Activated CD4-positive, alpha-beta T cell treated with anti-CD3 and anti-CD28 coated beads, Interleukin-2, Interleukin-6, amounts not matched to agents 100 ng/mL and 50 ng/mL, durations not matched to agents 16 hours and 8 hours (primary cell): ENCODE measurements around the gene TTC34.

Experiments
- DNase-seq: peaks from one replicate; pipeline ENCODE4 v3.0.0-alpha.2; 2020

The TTC34 gene

DNA sequence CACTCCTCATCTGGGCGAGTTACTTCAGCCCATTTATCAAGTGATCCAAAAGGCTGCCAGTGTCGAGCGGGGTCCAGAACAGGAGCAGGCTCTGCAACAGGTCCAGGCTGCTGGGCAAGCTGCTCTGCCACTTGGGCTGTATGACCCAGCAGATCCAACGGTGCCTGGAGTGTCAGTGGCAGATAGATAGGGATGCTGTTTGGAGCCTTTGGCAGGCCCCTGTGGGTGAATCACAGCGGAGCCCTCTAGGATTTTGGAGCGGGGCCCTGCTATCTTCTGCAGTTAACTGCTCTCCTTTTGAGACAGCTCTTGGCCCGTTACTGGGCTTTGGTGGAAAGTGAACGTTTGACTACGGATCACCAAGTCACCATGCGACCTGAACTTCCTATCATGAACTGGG is 176.2 kb downstream of the TTC34 start:
- no peak for DNase-seq

DNA sequence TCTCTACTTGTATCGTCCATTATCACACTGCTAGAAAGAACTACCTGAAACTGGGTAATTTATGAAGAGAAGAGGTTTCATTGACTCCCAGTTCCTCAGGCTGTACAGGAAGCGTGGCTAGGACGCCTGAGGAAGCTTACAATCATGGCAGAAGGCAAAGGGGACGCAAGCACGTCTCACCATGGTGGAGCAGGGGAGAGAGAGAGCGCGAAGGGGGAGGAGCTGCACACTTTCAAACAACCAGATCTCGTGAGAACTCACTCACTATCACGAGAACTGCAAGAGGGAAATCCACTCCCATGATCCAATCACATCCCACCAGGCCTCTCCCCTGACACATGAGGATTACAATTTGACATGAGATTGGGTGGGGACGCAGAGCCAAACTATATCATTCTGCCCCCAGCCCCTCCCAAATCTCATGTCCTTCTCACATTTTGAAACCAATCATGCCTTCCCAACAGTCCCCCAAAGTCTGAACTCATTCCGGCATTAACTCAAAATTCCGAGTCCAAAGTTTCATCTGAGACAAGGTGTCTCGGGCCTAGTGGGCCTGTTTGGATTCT is 176.7 kb downstream of the TTC34 start:
- no peak for DNase-seq

DNA sequence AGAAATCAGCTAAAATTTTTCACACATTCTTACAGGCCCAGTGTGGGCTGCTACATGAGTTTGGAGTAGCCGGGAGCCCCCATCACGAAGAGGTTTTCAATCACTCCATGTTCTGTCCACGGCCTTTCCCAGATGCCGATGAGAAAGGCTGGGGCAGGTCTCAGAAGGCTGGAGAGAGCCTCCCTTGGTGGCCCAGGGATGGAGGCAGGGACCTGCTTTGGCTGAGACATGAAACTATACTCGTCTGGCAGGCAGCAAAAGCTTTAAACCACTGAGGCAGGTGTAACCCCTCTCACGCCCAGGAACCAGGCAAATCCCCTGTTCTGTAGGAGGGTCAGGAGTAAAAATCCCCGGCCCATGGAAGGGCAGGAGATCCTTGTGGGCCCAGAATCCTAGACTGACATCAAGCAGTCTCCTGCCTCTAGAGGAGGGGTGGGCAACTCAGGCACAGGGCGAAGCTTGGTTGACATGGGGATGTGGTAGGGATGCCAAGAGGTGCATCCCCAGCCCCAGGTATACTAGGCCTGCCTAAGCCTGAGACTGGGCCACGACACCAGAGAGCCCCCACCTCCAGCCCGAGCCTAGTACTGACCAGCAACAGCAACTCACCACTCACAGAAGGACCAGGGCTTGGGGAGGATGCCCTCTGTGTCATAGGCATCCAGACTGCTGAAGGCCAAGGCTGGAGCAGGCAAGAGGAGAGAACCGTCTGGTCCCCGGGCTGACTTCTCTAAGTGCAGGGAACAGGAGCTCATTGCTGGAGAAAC is 177.7 kb downstream of the TTC34 start:
- no peak for DNase-seq

DNA sequence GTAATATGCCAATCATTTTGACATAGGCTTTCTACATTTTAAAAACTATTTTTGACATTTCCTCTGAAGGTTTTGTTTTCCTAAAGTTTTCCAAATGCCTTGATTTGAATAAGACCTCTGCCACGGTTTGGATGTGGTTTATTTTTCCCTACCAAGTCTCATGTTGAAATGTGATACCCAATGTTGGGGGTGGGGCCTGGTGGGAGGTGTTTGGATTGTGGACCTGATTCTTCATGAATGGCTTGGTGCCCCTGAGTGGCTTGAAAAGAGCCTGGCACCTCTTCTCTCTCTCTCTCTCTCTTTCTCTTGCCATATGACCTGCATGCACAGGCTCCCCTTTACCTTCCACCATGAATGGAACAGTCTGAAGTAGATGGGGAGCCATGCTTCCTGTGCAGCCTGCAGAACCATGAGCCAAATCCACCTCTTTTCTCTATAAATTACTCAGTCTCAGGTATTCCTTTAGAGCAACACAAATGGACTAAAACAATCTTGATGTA is 183.5 kb downstream of the TTC34 start:
- DNase-seq = no peak

DNA sequence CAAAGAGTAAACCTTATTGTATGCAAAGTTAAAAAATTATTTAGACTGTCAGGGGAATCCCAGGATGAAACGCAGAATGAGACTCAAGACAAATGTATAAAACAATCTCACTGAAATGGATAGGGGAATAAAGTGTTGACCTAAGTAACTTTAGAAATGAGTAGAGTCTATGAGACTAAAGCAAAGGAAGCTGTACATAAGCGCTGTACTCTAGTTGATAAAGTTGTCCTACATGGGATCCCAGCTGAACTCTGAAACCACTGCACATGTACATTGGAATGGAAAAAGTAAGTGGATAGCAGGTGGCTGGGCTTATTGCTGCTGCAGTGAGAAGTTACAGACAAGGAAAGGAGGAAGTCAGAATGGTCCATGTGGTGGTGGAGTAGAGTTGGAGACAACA is 187.3 kb downstream of the TTC34 start:
- DNase-seq = no peak

DNA sequence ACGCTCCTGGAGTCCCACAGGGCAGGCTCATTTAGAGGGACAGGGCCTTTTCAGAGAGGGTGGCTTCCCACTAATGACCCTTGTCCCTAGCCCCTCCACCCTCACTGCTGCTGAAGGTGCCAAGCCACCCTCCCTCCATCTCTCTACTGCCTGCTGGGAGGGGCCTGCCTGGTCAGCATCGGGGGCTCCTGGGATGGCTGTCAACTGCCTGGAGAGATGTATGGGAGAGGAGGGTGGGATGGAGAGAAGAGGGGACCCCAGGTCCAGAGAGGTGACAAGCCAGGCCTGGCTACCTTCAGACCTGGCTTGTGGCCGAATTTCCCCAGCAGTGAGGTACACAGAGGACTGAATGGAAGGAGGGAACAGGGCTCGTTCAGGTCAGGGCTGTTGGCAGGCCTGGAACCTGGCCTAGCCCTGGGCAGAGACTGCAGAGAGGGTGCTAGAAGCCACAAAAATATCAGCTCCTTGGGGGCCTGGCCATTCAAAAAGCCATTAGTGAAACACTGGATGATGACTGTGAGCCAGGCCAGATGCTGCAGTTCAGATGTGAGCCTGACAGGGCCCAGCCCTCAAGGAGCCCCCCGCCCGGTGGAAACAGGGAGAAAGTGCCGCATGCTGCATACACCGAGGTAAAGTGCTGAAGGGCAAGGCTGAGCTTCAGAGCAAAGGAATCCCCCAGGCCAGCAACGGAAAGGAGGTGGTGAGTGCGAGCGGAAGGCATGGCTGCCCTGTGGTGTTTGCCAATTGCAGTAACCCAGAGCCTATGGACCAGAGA is 188.7 kb downstream of the TTC34 start:
- no peak for DNase-seq

DNA sequence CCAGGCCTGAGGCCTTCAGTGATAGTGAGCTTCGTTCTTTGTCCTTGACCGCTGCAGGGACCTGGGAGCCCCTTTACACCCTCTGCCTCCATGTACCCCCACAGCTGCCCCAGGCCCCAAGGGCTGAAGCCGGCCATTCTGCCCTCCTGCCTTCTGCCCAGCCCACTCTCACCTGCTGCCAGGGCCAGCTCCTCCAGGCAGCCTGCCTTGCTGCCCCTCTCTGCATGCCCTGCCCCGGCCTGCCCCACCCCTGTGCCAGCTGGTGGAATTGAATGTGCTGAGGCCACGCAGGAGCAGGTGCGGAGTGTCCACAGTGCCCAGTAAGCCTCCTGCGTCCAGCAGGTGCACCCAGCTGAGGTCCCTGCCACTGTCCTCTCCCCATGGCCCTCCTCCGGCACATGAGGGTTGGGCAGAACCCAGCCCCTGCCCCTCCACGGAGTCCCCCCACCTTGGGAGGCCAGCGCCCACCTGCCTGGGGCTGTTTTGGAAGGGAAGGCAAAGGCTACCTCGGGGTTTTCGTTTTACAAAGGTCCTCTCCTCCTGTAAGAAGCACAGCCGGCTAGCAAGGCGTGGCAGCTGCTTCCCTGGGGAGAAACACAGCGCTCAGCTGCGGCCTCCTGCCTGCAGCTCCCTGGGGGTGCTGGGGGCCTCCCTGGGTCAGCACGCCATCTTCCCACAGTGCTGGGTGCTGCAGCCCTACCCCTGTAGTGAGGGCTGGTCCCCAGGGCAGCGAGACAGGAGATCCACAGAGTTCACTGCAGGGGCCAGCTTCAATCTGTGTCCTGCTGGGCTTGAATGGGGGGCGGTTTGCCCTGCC is 189.7 kb downstream of the TTC34 start:
- no peak for DNase-seq

DNA sequence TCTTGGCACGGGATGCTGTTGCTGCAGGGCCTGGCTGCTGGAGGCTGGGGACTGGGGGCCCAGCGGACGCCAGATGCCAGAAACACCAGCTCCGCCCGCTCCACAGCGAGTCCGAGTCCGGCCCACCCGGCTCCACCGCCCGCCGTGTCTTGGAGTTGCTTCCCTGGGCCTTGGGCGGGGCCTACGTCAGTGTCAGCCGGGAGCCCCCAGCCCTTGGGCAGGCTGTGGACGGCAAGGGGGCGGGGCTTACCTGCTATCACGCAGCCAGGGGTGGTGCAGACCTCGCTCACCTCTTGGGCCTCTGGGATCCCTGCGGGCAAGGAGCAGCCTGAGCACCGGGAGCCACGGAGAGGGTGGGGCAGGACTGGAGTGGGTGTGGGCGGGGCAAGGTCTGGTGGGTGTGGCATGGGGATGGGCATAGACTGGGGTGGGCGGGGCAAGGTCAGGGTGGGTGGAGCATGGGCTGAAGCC is 190.4 kb downstream of the TTC34 start:
- peak; percentile 10 for DNase-seq

DNA sequence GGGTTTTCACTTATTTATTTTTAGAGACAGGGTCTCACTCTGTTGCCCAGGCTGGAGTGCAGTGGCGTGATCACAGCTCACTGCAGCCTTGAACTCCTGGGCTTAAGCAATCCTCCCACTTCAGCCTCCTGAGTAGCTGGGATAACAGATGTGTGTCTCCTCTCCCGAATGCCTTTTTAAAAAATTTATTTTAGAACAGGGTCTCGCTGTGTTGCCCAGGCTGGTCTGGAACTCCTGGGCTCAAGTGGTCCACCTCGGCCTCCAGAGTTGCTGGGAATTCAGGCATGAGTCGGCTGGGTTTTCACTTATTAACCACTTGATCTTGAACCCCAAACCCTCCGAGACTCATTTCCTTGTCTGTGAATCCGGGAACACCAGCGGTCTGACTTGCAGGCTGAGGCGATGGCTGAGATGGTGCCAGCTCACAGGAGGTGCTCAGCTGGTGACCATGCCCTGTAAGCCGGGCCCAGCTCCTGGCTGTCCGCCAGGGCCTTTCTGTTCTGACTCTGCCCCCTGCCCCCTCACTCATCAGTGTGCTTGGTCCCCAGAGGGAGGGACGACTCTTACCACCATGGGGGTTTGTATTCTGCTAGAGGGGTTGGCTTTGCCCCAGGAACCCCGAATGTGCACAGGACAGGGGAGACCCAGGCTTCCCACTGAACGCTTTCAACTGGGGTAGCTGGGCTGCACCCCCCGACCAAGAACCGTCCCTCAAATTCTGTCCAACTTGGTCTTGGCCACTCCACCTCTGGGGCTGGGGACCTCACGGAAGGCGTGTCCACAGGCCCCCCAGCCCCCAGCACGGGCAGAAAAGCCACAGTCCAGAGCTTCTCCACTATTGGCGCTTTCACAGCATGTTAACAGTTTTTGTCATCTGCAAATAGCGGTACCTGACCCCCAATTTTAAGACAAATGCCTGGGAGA is 191.2 kb downstream of the TTC34 start:
- no peak for DNase-seq

DNA sequence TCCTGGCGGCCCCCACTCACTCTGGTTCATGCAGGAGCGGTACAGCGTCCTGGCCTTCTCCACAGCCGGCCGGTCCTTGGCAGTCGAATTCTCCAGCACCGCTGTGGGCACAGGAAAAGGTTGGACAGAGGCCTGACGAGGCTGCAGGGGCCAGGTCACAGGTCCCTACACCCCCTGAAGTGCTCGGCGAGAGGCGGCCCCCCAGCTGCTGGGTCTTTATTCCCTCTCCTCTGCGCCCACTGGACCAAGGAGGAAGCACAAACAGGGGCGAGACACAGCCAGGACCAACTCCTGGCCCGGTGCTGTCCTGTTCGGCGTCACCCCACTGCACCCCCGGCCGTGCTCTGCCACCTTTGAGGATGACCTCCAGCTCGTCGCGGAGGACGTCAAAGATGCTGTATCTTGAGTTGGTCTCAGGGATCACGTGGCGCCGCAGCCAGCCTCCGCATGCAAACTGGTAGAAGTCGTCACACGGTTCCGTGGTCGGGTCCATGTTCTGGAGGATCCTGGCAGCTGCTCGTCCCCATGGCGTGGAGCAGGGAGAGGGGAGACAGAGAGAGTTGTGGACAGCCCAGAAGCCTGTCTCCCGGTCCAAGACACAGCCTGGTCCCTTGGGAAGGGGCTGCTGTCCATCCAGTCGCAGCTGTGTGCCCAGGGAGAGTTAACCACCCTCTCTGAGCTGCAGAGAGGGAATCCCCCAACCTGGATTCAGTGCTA is 192.0 kb downstream of the TTC34 start:
- DNase-seq = no peak

DNA sequence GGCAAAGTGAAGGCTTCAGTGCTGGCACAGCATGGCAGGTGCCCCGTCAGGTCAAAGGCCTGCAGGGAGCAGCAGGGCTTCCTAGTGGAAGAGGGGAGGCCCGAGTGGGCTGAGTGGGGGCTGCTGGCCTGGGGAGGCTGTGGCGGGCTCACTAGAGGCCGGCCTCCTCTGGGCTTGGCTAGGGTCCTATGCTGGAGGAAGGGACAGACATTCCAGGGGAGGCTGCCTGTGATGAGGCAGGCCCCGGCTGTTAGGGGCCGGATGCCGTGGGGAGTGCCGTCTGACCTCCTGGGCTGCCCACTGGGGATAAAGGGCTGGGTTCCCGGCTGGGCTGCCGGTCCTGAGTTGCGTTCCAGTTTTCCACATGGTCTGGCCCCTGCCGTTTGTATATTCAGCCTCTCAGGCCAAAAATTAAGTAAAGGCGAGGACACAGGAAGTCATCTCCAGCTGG is 193.8 kb downstream of the TTC34 start:
- no peak for DNase-seq

DNA sequence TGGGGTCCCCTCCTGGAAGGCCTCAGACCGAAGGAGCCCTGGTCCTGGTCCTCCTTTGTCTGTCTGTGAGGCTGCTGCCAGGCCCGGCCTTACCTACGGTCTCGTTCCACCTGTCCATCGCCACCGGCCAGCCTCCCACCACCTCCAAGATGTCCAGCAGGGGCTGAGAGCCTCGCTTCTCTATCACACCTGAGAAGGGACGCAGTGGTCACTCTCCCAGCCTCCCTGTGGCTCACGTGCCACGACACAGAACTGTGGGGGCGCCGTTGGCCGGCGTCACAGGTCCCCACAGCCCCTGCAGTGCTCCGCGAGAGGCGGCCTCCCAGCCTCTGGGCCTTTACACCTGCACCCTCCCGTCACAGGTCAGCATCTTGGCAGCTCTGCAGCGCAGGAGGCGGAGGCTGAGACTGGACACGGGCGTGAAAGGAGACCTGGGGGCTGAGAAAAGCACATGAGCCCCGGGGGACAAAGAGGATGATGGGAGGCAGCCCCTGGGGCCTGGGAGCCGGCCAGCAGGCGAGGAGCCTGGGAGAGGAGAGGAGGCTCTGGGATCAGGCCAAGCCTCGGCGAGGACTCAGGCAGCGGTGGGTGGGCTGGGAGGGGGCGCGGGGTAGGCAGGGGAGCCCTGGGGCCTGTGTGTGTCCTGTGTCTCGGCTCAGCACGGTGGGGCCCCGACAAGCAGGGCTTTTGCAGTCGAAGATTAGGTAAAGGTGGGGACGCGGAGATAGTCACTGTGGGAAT is 194.4 kb downstream of the TTC34 start:
- DNase-seq = no peak

DNA sequence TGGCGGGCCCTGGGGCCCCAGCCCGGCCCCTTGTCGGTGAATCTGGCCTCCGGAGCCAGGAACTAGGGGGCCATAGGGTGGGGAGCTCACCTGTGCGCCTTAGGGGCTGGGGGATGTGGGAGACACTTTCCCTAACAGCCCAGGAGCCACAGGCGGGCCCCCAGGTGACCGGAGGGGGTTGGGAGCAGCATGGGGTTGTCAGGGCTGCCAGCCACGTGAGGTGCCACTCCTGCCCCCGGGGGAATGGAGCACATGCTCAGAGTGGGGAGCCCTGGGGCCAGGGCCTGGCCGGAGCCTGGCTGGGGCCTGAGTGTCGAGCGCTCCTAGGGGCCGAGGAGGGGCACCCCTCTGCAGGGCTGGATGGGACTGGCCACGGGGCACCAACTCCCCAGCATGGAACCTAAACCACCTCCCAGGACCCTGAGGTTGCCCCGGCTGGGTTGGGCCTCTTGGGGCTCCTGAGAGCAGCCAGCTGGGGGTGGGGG is 195.1 kb downstream of the TTC34 start:
- DNase-seq = no peak

DNA sequence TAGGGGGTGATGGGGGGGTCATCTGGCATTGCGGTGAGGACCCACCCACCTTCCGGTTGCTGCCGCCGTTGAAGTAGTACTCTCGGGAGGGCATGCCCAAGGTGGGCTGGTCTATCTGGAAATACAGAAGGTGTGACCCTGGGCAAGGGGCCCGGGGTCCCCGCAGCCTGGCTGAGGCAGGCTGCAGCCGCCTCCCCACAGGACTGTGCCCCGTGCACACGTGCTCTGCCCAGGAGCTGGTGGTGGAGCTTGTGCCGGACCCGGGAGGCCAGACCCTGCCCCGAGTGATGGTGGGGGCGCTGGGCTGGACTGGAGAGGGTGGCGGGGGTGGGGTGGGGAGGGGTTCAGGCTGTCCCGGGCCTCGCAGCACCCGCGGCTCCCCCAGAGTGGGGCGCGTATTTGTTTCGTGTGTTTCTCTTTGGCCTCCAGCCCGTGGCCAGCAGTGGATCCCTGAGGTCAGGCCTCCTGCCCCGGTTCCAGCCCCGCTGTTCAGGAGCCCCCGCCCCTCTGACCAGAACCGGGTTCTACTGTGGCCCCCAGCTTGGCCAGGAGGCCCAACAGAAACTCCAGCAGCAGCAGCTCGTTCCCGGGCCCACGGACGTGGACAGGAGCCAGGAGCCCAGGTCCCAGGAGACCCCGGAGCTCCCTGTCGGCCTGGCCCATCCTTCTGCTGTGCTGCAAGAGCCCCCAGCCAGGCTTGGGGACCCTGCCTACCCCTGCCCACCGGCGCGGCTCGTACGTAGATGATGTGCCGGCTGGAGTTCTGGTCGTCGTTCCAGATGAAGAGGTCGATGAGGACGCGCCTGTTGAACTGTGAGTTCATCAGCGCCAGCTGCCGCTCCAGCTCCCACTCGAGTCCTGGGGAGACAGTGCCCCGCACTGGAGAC is 195.7 kb downstream of the TTC34 start:
- DNase-seq = no peak

DNA sequence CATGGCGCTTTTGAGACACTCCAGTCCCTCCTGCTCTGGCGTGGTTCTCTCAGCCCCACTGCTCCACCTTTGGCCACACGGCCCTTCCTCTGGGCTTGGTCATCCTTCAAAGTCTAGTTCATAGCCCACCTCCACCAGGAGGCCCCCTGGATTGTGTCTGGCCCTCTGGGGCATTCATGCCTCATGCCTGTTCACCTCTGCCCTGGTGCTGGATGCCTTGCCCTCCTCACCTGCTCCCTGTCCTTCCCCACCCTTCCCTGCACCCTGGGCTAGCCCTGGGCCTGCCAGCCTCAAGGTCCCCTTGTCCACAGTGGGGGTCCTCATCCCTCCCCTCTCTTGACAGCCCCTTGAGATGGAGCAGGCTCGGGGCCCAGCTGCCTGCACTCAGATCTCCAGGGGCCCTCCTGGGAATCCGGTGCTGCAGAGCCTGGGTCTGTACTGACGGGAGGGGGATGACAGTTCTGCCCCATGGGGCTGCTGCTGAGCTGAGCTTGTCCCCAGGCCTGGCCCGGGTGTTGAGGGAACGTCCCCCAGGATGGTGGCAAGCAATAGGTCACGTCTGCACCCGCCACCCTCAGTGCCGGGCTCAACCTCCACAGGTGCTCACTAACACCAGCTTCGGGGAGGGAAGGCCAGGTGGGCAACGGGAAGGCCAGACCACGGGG is 196.5 kb downstream of the TTC34 start:
- no peak for DNase-seq

DNA sequence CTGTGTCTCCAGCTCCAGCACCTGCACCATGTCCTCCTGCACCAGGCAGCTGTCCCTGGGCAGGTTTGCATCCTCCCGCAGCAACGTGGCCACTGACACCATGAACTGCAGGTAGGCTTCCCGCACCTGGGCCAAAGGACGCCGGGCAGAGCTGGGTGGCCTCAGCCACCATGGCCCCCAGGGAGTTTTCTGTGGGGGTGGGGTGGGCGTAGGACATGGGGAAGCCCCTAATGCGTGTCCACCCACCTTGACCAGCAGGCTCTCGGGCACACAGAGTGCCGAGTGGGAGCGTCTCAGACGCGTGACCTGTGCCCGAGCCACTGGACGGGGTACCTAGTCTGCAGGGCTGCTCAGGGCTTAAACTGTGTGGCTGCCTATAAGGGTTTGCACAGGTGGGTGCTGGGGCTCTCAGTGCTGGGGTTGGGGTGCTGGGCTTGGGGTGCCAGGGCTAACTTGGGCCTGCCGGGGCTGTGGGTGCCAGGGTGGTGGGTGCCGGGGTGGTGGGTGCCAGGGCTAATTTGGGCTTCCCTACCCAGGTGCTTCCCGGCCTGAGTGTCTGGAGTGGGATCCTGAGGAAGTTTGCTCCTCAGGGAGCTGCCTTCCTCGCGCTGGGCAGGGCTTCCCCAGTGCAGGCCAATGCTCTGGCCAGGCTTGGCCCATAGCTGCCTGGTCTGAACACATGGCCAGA is 197.2 kb downstream of the TTC34 start:
- no peak for DNase-seq

DNA sequence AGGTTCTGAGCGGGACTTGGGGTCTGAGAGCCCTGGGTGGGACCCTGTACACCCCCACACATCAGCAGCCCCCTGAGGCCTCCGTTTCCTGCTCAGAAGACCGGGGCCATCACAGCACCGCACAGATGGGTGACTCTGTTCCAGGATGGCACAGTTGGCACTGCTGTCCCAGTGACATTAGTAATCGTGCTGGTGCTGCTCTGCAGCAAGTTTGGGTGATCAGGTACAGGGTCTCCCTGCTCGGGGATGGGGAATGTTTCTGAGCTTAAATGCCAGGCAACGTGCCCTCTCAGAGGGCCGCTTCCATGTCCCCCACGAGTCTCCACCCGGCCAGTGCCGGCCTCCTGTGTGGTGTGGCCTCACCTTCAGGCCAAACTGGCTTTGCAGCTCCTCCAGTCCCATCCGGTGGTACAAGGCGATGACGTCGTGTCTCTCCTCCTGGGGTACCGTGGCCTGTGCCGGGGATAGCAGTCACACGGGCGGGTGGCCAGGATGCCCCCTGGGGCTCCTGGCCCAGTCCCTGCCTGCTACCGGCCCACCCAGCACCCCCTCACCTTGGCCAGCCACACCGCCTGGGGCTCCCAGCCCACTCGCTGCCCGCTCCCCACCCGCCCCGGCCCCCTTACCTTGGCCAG is 197.9 kb downstream of the TTC34 start:
- DNase-seq = no peak
